Mammary epithelial cell (primary cell): ENCODE results near the gene FLAD1.

Experiments
- CTCF ChIP-seq, 2 donors: IDR thresholded peaks in 1 of 2; conservative IDR thresholded peaks in 1 of 2; 2 replicates each; pipeline ENCODE4 v1.5.1; 2011 to 2012; ENCODE audit warnings: inconsistent platforms in 2 of 2, low read length in 2 of 2, mild to moderate bottlenecking in 2 of 2, control low read depth in 1 of 2, low read depth in 1 of 2; ENCODE audit not compliant: insufficient read depth in 1 of 2; ENCODE audit errors: extremely low read depth in 1 of 2
- EZH2 ChIP-seq: IDR thresholded peaks from 2 replicates; pipeline ENCODE4 v1.6.1; 2012; ENCODE audit warnings: low read length, inconsistent platforms, borderline replicate concordance

- no peak for TF ChIP-seq CTCF (conservative IDR thresholded peaks at IDR 0.05 in 1 of 2, IDR thresholded peaks at IDR 0.05 in 1 of 2; ENCODE audit: extremely low read depth in 1 of 2, insufficient read depth in 1 of 2, low read depth in 1 of 2, low read length in 2 of 2)
- no peak for TF ChIP-seq EZH2
Observed at GRCh38 chr1:154990276-154990675, 7.1 kb downstream of the FLAD1 start.
